ENCODE measurements around the gene SV2C.

SV2C gene

GRCh38 chr5:76269932-76270610 is 186.9 kb downstream of the SV2C start:
- TF ChIP-seq CTCF (IDR thresholded peaks at IDR 0.05; ENCODE audit: low read depth, low read length) = no peak
- H3K4me3 ChIP-seq (ENCODE audit: low read depth, low read length) = no peak overlapping the region

- TF ChIP-seq CTCF (IDR thresholded peaks at IDR 0.05; ENCODE audit: low read depth, low read length) = no peak
- no peak overlapping the region for H3K4me3 ChIP-seq (ENCODE audit: low read depth, low read length)
Measured at GRCh38 chr5:76271836-76272235, 188.7 kb downstream of the SV2C start.

GRCh38 chr5:76273206-76273885 is 190.2 kb downstream of the SV2C start:
- no peak for TF ChIP-seq CTCF (IDR thresholded peaks at IDR 0.05; ENCODE audit: low read depth, low read length)
- no peak overlapping the region for H3K4me3 ChIP-seq (ENCODE audit: low read depth, low read length)

- H3K4me3 ChIP-seq (ENCODE audit: low read depth, low read length) = no peak overlapping the region
- no peak for TF ChIP-seq CTCF (IDR thresholded peaks at IDR 0.05; ENCODE audit: low read depth, low read length)
Measured at GRCh38 chr5:76274571-76274970, 191.4 kb downstream of the SV2C start.

- H3K4me3 ChIP-seq (ENCODE audit: low read depth, low read length) = no peak overlapping the region
- TF ChIP-seq CTCF (IDR thresholded peaks at IDR 0.05; ENCODE audit: low read depth, low read length) = no peak
Measured at GRCh38 chr5:76277736-76278135, 194.6 kb downstream of the SV2C start.

- TF ChIP-seq CTCF (IDR thresholded peaks at IDR 0.05; ENCODE audit: low read depth, low read length) = no peak
- no peak overlapping the region for H3K4me3 ChIP-seq (ENCODE audit: low read depth, low read length)
Measured at GRCh38 chr5:76278261-76278789, 195.1 kb downstream of the SV2C start.

GRCh38 chr5:76280494-76280893 is 197.3 kb downstream of the SV2C start:
- TF ChIP-seq CTCF (IDR thresholded peaks at IDR 0.05; ENCODE audit: low read depth, low read length) = no peak
- H3K4me3 ChIP-seq (ENCODE audit: low read depth, low read length) = no peak overlapping the region
